OCI-LY3 (cell line): ENCODE results near the gene TRMT61A.
A peak's percentile ranks its signal among the peaks of the same experiment; 100 is the strongest.

Experiments used
- H2AFZ ChIP-seq: fragments of 200-600, 300-600 bp; shearing (Covaris generic); 2 replicates; pipeline ENCODE4 v1.6.0; 2014; ENCODE audit warnings: antibody characterized with exemption, low read depth, low read length
- H3K27ac ChIP-seq: fragments of 200-600, 300-600 bp; sonication (generic); 2 replicates; pipeline ENCODE4 v1.5.1; 2014; ENCODE audit warnings: mild to moderate bottlenecking, low read length, moderate library complexity, mixed read lengths
- H3K27me3 ChIP-seq: fragments of 200-600, 300-600 bp; sonication (generic); 2 replicates; pipeline ENCODE4 v1.6.1; 2014; ENCODE audit warnings: low read depth, low read length, mixed read lengths
- H3K36me3 ChIP-seq: fragments of 200-600, 300-600 bp; sonication (generic); replicated peaks from 2 replicates; pipeline ENCODE3; 2014; ENCODE audit warnings: low read depth, low read length, mixed read lengths
- H3K4me1 ChIP-seq: fragments of 300-600, 200-600 bp; sonication (generic); 2 replicates; pipeline ENCODE4 v1.6.1; 2014; ENCODE audit warnings: low read length, mixed read lengths
- H3K4me2 ChIP-seq: fragments of 200-600, 300-600 bp; sonication (generic); 2 replicates; pipeline ENCODE4 v1.6.1; 2014; ENCODE audit warnings: low read length, mixed read lengths
- H3K4me3 ChIP-seq: fragments of 300-600, 200-600 bp; sonication (generic); 2 replicates; pipeline ENCODE4 v1.5.1; 2014; ENCODE audit warnings: antibody characterized with exemption, mild to moderate bottlenecking, low read length, moderate library complexity
- H3K79me2 ChIP-seq: fragments of 300-600, 200-600 bp; shearing (Covaris generic); 2 replicates; pipeline ENCODE4 v1.6.1; 2014; ENCODE audit warnings: mild to moderate bottlenecking, low read length, mixed read lengths
- H3K9ac ChIP-seq: fragments of 300-600, 200-600 bp; shearing (Covaris generic); 2 replicates; pipeline ENCODE4 v1.6.0; 2014; ENCODE audit warnings: mild to moderate bottlenecking, low read length, moderate library complexity
- H3K9me3 ChIP-seq: fragments of 200-600, 300-600 bp; shearing (Covaris generic); 2 replicates; pipeline ENCODE4 v1.6.1; 2014; ENCODE audit warnings: low read length, mixed read lengths; ENCODE audit not compliant: insufficient read depth
- H4K20me1 ChIP-seq: fragments of 200-600, 300-600 bp; sonication (generic); 2 replicates; pipeline ENCODE4 v1.6.1; 2016; ENCODE audit warnings: low read length, mixed read lengths; ENCODE audit not compliant: insufficient read depth
- EZH2phosphoT487 ChIP-seq: fragments of 200-600 bp; shearing (Covaris generic); IDR thresholded peaks from 2 replicates; pipeline ENCODE4 v1.6.1; 2018; ENCODE audit warnings: antibody characterized with exemption, mixed run types, low read depth
- TF ChIP-seq, protein P1 (sequence below): fragments of 200-600, 300-600 bp; sonication (generic); IDR thresholded peaks from 2 replicates; pipeline ENCODE4 v1.5.1; 2014; ENCODE audit warnings: antibody characterized with exemption, low read length, low read depth

Gene TRMT61A

DNA sequence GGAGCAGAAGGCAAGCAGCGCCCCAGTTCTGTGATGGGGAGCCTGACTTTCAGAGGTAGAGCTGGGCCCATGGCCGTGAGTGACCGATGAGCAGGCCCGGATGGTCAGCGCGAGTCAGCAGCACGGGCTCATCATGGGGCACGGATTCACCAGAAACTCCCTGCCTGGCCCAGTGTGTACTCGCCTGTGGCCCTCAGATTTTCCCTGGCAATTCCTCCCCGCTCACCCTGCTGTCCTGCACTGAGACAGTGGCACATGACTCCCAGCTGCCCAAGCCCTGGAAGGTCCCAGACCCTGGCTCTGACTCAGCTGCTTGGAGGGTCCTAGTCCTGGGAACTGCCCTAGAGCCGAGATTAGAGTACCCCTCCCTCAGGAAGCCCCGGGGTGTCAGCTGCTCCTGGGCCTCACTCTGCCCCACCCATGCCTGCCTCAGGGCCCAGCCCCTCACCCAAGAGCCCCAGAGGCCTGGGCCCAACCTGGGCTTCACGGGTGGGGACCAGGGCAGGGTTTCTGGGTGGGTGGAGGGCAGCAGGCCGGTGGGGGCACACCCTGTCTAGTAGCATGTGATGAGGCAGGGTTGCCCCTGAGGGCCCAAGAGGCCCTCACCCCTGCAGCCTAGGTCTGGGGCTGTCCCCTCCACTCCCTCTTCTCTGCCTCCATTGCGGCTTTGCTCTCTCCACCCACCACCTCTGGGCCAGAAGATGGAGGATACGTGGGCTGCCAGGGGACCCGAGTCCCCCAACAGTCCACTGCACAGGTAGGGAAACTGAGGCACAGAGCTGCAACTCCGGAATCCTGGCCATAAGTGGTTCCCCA, 8.4 kb downstream of the TRMT61A start:
- peaks cover 5% of the 10 kb centered on the region; the same call in 1 of the 2 replicates for H3K4me1 ChIP-seq
- no peaks in the 10 kb centered on the region for H3K9me3 ChIP-seq
- no peak overlapping the region for H2AFZ ChIP-seq
- H3K4me3 ChIP-seq = no peak overlapping the region
- peaks cover 6% of the 10 kb centered on the region for H3K79me2 ChIP-seq
- no peak overlapping the region for H3K9ac ChIP-seq
- H3K27me3 ChIP-seq = 0 out of 2 replicates have a peak, but pooled peaks cover 2% of the 10 kb centered on the region
- no peak overlapping the region for H3K4me2 ChIP-seq
- H3K27ac ChIP-seq = no peak overlapping the region
- H3K36me3 ChIP-seq = peaks cover 13% of the 10 kb centered on the region
- no peaks in the 10 kb centered on the region for H4K20me1 ChIP-seq
- TF ChIP-seq, protein P1, sequence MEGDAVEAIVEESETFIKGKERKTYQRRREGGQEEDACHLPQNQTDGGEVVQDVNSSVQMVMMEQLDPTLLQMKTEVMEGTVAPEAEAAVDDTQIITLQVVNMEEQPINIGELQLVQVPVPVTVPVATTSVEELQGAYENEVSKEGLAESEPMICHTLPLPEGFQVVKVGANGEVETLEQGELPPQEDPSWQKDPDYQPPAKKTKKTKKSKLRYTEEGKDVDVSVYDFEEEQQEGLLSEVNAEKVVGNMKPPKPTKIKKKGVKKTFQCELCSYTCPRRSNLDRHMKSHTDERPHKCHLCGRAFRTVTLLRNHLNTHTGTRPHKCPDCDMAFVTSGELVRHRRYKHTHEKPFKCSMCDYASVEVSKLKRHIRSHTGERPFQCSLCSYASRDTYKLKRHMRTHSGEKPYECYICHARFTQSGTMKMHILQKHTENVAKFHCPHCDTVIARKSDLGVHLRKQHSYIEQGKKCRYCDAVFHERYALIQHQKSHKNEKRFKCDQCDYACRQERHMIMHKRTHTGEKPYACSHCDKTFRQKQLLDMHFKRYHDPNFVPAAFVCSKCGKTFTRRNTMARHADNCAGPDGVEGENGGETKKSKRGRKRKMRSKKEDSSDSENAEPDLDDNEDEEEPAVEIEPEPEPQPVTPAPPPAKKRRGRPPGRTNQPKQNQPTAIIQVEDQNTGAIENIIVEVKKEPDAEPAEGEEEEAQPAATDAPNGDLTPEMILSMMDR = no peak
- no peak for TF ChIP-seq EZH2phosphoT487

DNA sequence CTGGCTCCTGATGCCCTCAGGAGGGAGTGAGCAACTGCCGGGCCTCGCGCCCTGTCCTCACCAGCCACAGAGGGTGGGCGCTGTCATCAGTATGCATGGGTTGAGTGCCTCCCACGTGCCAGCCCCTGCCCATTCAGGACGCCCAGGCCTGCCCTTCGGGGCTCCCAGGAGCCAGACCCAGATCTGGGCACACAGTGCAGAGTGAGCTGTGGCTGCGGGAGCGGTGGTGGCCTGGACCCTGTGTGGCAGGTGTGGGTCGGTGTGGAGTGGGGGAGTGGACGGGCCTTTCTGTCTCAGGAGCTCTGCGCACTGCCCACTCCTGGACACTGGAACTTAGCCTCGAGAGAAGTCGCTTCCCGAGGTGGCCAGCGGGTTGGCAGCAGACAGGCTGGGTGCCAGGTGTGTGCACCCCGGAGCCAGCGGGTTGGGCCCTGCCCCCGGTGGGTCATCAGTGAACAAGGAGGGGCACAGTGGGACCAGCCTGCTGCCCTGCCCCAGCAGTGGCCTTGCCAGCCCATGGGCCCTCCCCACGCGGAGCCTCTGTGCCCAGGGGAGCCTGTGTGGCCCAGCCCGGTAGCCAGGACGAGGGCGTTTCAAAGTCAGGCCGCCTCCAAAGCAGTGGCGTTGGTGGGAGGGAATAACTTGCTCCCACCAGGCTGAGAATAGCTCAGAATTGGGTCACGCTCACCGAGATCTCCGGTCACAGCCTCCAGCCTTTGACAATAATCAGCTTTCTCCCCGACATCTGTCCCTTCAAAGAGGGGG, 9.5 kb downstream of the TRMT61A start:
- no peak overlapping the region for H2AFZ ChIP-seq
- peaks cover 4% of the 10 kb centered on the region for H3K36me3 ChIP-seq
- 0 out of 2 replicates have a peak, but pooled peaks cover 3% of the 10 kb centered on the region for H3K4me1 ChIP-seq
- no peaks in the 10 kb centered on the region for H3K9me3 ChIP-seq
- no peak overlapping the region for H3K9ac ChIP-seq
- 0 out of 2 replicates have a peak, but pooled peaks cover 3% of the 10 kb centered on the region for H3K27me3 ChIP-seq
- no peak for TF ChIP-seq EZH2phosphoT487
- TF ChIP-seq, protein P1 = no peak
- H3K79me2 ChIP-seq = no peaks in the 10 kb centered on the region
- H3K27ac ChIP-seq = no peak overlapping the region
- no peak overlapping the region for H3K4me2 ChIP-seq
- H3K4me3 ChIP-seq = no peak overlapping the region
- H4K20me1 ChIP-seq = no peaks in the 10 kb centered on the region

DNA sequence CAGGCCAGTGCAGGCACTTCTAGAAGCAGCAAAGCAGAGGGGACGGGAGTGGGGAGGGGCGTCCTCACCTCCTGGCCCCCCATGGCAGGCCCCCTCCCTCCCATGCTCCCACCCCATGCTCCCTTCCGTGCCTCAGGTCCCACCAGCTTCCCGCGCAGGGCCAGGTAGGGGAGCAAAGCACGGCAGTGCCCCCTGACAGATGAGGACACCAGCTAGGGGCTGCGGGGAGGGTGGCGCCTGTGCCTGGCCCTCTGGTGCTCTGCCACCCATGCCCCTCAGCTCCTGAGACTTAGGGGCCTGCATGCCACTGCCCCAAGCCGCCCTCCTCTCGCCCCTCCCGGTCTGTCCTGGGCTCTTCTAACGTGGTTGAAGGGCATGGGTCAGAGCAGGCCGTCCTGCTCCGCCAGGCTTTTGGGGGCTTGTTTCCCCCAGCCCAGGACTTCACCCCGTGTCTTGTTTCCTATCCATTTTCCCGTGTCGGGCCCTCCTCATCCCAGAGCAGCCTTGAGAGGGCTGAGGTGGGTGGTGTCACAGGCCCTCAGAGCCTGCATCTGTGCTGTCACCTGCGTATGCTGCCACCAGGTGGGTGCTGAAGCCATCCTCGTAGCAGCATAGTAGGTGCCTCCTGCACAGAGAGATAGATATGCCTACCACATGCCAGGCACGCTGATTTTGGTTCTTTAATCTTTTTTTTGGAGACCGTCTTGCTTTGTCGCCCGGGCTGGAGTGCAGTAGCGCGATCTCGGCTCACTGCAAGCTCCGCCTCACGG, 10.2 kb downstream of the TRMT61A start:
- TF ChIP-seq, protein P1 = peak; percentile 20
- no peak for TF ChIP-seq EZH2phosphoT487
- peaks cover 2% of the 10 kb centered on the region for H3K36me3 ChIP-seq
- H4K20me1 ChIP-seq = no peaks in the 10 kb centered on the region
- H3K4me3 ChIP-seq = no peak overlapping the region
- H3K9ac ChIP-seq = no peak overlapping the region
- 0 out of 2 replicates have a peak, but pooled peaks cover 3% of the 10 kb centered on the region for H3K4me1 ChIP-seq
- H3K9me3 ChIP-seq = no peaks in the 10 kb centered on the region
- H3K27me3 ChIP-seq = 0 out of 2 replicates have a peak, but pooled peaks cover 3% of the 10 kb centered on the region
- H3K4me2 ChIP-seq = no peak overlapping the region
- no peak overlapping the region for H2AFZ ChIP-seq
- H3K79me2 ChIP-seq = no peaks in the 10 kb centered on the region
- H3K27ac ChIP-seq = no peak overlapping the region
